AG04450 (cell line): ENCODE results near the gene PODN. TPM values are rescaled to one million over a fixed set of nuclear protein-coding genes. Genes with fewer than 3 reads are reported as not detected.

Experiments used
- CTCF ChIA-PET: fragments of 300-600, 350-600 bp; formaldehyde crosslinking; extraction: SDS; loops from one replicate; lab custom pipeline; 2022; ENCODE audit warnings: antibody characterized with exemption, inconsistent platforms; lab: Charles Lee
- POLR2A ChIA-PET: fragments of 350-600 bp; formaldehyde crosslinking; extraction: SDS; loops from one replicate; lab custom pipeline; 2021; ENCODE audit warnings: antibody characterized with exemption, inconsistent platforms; lab: Yijun Ruan, JAX
- DNase-seq: peaks from one replicate; pipeline ENCODE4 v3.0.0-alpha.2; 2011; ENCODE audit warnings: low read depth, low spot score
- H3K27ac ChIP-seq: one replicate; pipeline ENCODE4 v1.5.1; 2012; ENCODE audit warnings: low read depth, low read length, control low read depth
- H3K27me3 ChIP-seq: one replicate; pipeline ENCODE4 v1.6.0; 2012; ENCODE audit warnings: low read length; ENCODE audit not compliant: control insufficient read depth, insufficient read depth
- H3K4me3 ChIP-seq: 2 replicates; pipeline ENCODE4 v1.5.1; 2011; ENCODE audit warnings: mild to moderate bottlenecking, low read depth, low read length, control low read depth
- H3K9me3 ChIP-seq: 2 replicates; pipeline ENCODE4 v1.5.1; 2012; ENCODE audit warnings: low read length; ENCODE audit not compliant: control insufficient read depth, insufficient read depth
- polyA plus RNA-seq: library from polyadenylated mRNA; depleted of rRNA; stranded (reverse); fragments of >200 nt; gene quantifications from 2 replicates; pipeline ENCODE4 v1.2.3, GENCODE V29; 2011
- TF ChIP-seq, protein P1 (sequence below): IDR thresholded peaks from 2 replicates; pipeline ENCODE4 v1.5.1; 2011; ENCODE audit warnings: low read depth, low read length, control low read depth, inconsistent platforms

The PODN gene
- polyA plus RNA-seq, 1 experiment: 11.8 TPM

DNA sequence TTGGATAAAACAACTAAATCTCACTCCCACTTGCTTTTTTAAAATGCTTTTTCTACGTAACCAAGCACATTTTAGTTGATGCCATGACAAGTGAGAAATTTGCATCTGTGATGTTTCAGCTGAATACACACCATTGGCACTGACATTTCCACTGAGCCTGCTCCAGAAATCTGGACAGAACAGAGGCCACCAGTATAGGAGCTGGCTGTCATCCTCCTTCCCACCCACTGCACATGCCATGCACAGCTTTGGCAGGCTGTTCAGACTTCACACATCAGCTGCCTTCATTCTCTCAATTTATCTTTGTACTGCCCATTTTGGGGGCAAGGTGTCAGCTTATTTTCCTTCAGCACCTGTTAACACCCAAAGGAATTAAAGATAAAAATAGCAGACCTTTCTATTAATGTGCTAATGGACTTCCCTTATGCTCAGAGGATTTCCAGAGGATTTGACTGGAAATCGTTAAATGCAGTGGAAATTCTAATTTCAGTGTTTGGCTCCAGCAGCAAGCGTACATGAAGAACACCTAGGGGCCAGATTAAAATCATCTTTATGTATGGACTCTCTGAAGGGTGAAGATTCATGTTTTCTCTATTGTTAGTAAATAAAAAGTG, 12.9 kb upstream of the PODN start:
- Histone ChIP-seq H3K27ac (no peak overlapping the region), H3K9me3 (no peaks in the 10 kb centered on the region), H3K27me3 (no peaks in the 10 kb centered on the region), H3K4me3 (no peak overlapping the region)
- ChIA-PET CTCF (interaction anchor here (1.0 to 2.5 kb wide), 2 partner anchors 8 to 137 kb away, joined by 3 to 7 read pairs; no protein-coding TSS in a partner anchor), POLR2A (interaction anchor here (1.7 kb wide), 1 partner anchor 12 kb away, joined by 5 read pairs; the partner anchor contains the start of gene PODN)
- TF ChIP-seq, protein P1, sequence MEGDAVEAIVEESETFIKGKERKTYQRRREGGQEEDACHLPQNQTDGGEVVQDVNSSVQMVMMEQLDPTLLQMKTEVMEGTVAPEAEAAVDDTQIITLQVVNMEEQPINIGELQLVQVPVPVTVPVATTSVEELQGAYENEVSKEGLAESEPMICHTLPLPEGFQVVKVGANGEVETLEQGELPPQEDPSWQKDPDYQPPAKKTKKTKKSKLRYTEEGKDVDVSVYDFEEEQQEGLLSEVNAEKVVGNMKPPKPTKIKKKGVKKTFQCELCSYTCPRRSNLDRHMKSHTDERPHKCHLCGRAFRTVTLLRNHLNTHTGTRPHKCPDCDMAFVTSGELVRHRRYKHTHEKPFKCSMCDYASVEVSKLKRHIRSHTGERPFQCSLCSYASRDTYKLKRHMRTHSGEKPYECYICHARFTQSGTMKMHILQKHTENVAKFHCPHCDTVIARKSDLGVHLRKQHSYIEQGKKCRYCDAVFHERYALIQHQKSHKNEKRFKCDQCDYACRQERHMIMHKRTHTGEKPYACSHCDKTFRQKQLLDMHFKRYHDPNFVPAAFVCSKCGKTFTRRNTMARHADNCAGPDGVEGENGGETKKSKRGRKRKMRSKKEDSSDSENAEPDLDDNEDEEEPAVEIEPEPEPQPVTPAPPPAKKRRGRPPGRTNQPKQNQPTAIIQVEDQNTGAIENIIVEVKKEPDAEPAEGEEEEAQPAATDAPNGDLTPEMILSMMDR: no peak
- DNase-seq: no peak

DNA sequence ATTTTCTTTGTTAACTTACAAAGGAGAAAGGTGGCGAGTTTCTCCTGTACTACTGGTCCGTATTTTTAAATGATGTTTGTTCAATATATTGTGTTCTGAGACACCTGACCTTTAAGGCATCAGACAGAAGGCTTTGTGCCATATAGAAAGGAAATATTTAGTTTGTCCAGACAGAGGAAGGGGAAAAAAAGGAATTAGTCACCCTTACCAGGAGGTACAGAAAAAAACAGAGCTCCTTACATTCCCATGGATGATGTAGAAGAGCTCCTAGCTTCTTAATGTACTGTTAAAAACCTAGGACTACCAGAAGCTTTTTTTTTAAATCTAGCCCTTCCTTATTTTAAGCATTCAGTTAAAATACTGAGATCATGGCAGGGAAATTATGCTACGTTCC, 12.4 kb upstream of the PODN start:
- POLR2A ChIA-PET: no interaction called here
- no peak overlapping the region for H3K27ac ChIP-seq
- no peak for DNase-seq
- TF ChIP-seq, protein P1: no peak
- no peaks in the 10 kb centered on the region for H3K27me3 ChIP-seq
- CTCF ChIA-PET: no interaction called here
- no peaks in the 10 kb centered on the region for H3K9me3 ChIP-seq
- no peak overlapping the region for H3K4me3 ChIP-seq

DNA sequence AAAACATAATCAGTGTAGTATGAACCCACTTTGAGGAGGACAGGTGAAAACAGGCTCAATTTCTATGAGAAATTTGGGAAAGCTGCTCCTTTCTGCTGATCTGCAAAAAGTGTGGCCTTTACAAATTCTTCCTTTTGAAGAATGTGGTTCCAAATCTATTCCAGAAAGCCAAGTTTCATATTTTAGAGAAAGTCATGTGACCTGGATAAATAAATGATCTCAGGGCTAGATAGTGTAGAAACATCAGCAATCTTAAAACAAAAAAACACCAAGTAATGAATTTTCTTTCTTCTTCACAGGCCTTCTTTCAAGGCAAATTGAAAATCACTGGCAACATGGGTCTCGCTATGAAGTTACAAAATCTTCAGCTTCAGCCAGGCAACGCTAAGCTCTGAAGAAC, 11.7 kb upstream of the PODN start:
- CTCF ChIA-PET: no interaction called here
- POLR2A ChIA-PET: no interaction called here

DNA sequence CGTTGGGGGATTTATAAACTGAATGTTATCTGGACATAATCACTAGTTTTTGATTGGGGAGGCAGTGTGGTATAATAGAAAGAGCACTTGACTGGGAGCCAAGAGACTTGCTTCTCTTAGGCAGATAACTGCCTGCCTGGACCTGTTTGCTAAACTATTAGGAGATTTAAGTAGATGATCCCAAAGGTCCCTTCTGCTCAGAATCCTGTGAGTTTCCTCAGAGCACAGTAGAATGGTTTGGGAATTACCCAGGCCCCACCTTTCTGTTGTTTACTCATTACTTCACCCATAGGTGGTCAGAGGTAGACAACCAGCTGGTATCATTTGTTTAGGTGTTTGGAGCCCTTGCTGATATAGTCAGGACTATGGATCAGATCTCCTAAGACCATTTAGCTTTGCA, 10.3 kb upstream of the PODN start:
- DNase-seq: no peak
- Histone ChIP-seq H3K27ac (no peak overlapping the region), H3K4me3 (no peak overlapping the region), H3K27me3 (no peaks in the 10 kb centered on the region), H3K9me3 (no peaks in the 10 kb centered on the region)
- TF ChIP-seq, protein P1: no peak
- ChIA-PET POLR2A (no interaction called here), CTCF (no interaction called here)

More for the DNA sequence above, 11.7 kb upstream of the PODN start:
- H3K27ac ChIP-seq: no peak overlapping the region
- TF ChIP-seq, protein P1: no peak
- no peak for DNase-seq
- no peaks in the 10 kb centered on the region for H3K27me3 ChIP-seq
- H3K4me3 ChIP-seq: no peak overlapping the region
- no peaks in the 10 kb centered on the region for H3K9me3 ChIP-seq

DNA sequence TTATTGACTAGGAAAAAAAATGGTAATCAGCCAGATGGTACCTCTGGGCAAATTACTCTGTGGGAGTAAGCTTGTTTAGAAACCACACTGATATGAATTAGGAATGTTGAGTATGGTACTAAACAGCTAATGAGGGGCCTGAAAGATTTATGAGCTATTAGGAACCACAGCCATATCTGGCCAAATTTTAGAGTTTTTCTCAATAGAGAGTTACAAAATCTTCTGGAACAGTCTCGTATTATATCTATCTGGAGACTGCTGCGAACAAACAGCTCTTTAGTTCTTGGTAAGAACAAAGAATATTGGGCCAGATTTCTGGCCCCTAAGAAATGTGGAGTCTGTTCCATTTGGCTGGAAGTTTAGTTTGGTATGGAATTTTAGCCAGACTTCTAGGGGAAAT, 4.9 kb upstream of the PODN start:
- TF ChIP-seq, protein P1: no peak
- ChIA-PET CTCF (interaction anchor here (1.0 kb wide), 1 partner anchor 9 kb away, joined by 7 read pairs; no protein-coding TSS in a partner anchor), POLR2A (interaction anchor here (1.0 kb wide), 1 partner anchor 14 kb away, joined by 3 read pairs; no protein-coding TSS in a partner anchor)
- Histone ChIP-seq H3K27me3 (no peaks in the 10 kb centered on the region), H3K9me3 (no peaks in the 10 kb centered on the region), H3K4me3 (no peak overlapping the region), H3K27ac (no peak overlapping the region)
- no peak for DNase-seq
